Stomach (tissue), 4 donors: Measurements from ENCODE around the gene PORCN.

ENCODE experiments used
- POLR2A ChIP-seq, 4 donors: fragments of 450-650 bp; IDR thresholded peaks; one replicate each; pipeline ENCODE4 v1.6.1; 2016; ENCODE audit warnings: antibody characterized with exemption in 4 of 4, control low read depth in 2 of 4, mild to moderate bottlenecking in 1 of 4, moderate library complexity in 1 of 4
- POLR2AphosphoS5 ChIP-seq, 3 donors: sonication (generic); formaldehyde crosslinking; IDR thresholded peaks; one replicate each; pipeline ENCODE4 v1.6.1; 2016; ENCODE audit warnings: antibody characterized with exemption in 3 of 3
- TF ChIP-seq, protein P1 (sequence below), 7 experiments: fragments of 450-650 bp in 4 of 7; fragments of 200-600 bp in 3 of 7; sonication (generic) in 3 of 7; IDR thresholded peaks; one replicate each; pipeline ENCODE4 v1.5.1; 2016 to 2019; ENCODE audit warnings: antibody characterized with exemption in 7 of 7, control low read depth in 2 of 7, mild to moderate bottlenecking in 1 of 7

DNA sequence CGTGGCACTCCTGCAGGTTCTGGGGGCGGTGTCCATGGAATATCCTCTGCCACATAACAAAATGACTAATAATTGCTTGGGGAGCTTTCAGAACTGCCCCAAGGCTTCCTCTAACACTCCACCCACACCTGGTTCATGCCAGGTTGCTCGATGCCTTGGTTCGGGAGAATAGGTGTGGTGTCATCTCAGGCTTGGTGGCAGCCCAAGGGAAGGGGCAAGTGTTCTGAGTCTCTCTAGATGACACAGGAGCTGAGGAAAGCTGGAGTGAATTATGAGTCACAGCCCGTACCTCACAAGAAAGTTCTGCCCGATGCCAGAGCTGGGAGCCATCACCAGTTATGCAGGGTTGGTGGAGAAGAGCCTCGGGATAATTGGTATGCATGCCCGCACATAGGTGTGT is 18.1 kb upstream of the PORCN start:
- TF ChIP-seq, protein P1, sequence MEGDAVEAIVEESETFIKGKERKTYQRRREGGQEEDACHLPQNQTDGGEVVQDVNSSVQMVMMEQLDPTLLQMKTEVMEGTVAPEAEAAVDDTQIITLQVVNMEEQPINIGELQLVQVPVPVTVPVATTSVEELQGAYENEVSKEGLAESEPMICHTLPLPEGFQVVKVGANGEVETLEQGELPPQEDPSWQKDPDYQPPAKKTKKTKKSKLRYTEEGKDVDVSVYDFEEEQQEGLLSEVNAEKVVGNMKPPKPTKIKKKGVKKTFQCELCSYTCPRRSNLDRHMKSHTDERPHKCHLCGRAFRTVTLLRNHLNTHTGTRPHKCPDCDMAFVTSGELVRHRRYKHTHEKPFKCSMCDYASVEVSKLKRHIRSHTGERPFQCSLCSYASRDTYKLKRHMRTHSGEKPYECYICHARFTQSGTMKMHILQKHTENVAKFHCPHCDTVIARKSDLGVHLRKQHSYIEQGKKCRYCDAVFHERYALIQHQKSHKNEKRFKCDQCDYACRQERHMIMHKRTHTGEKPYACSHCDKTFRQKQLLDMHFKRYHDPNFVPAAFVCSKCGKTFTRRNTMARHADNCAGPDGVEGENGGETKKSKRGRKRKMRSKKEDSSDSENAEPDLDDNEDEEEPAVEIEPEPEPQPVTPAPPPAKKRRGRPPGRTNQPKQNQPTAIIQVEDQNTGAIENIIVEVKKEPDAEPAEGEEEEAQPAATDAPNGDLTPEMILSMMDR (IDR thresholded peaks at IDR 0.05), result no peak
- no peak for TF ChIP-seq POLR2A (IDR thresholded peaks at IDR 0.05)
- no peak for TF ChIP-seq POLR2AphosphoS5 (IDR thresholded peaks at IDR 0.05)
